Measurements from ENCODE around the gene ELOA.
A peak's percentile ranks its signal among the peaks of the same experiment; 100 is the strongest.

The ELOA gene

GRCh38 chr1:23756676-23757075, 13.4 kb downstream of the ELOA start:
- Histone ChIP-seq H3K4me1 (ENCODE audit: insufficient read depth, insufficient read length) (peaks cover 3% of the 10 kb centered on the region), H3K36me3 (ENCODE audit: insufficient read depth, insufficient read length, low read length) (peaks cover 91% of the 10 kb centered on the region), H3K27me3 (ENCODE audit: insufficient read depth, insufficient read length) (no peaks in the 10 kb centered on the region), H3K9ac (ENCODE audit: insufficient read length, low read depth) (no peak overlapping the region), H3K4me3 (ENCODE audit: insufficient read length, low read depth) (no peak overlapping the region), H3K9me3 (ENCODE audit: insufficient read depth, low read length) (no peaks in the 10 kb centered on the region)
- no peak for DNase-seq (ENCODE audit: low read depth, low spot score)
- TF ChIP-seq YY1 (IDR thresholded peaks at IDR 0.05; ENCODE audit: insufficient read depth, insufficient read length) (no peak), SUZ12 (IDR thresholded peaks at IDR 0.05; ENCODE audit: extremely low read depth, insufficient read depth, insufficient read length) (no peak), ZNF274 (IDR thresholded peaks at IDR 0.05; ENCODE audit: low read depth, low read length) (no peak)

DNA sequence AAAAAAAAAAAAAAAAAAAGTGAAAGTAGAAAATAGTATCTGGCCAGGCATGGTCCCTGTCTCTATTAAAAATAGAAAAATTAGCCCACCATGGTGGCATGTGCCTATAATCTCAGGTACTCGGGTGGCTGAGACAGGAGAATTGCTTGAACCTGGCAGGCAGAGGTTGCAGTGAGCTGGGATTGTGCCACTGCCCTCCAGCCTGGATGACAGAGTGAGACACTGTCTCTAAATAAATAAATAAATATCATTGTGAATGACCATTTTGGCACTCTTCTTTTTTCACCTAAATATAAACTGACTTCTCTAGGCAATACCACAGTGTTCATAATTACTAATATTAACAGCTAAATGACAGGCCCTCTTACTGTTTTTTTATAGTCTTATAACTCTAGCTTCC, 14.5 kb downstream of the ELOA start:
- H3K9ac ChIP-seq (ENCODE audit: insufficient read length, low read depth) = no peak overlapping the region
- no peak for TF ChIP-seq SUZ12 (IDR thresholded peaks at IDR 0.05; ENCODE audit: extremely low read depth, insufficient read depth, insufficient read length)
- TF ChIP-seq YY1 (IDR thresholded peaks at IDR 0.05; ENCODE audit: insufficient read depth, insufficient read length) = no peak
- peaks cover 87% of the 10 kb centered on the region for H3K36me3 ChIP-seq (ENCODE audit: insufficient read depth, insufficient read length, low read length)
- no peaks in the 10 kb centered on the region for H3K27me3 ChIP-seq (ENCODE audit: insufficient read depth, insufficient read length)
- H3K9me3 ChIP-seq (ENCODE audit: insufficient read depth, low read length) = no peaks in the 10 kb centered on the region
- peaks cover 3% of the 10 kb centered on the region for H3K4me1 ChIP-seq (ENCODE audit: insufficient read depth, insufficient read length)
- no peak overlapping the region for H3K4me3 ChIP-seq (ENCODE audit: insufficient read length, low read depth)
- DNase-seq (ENCODE audit: low read depth, low spot score) = no peak

DNA sequence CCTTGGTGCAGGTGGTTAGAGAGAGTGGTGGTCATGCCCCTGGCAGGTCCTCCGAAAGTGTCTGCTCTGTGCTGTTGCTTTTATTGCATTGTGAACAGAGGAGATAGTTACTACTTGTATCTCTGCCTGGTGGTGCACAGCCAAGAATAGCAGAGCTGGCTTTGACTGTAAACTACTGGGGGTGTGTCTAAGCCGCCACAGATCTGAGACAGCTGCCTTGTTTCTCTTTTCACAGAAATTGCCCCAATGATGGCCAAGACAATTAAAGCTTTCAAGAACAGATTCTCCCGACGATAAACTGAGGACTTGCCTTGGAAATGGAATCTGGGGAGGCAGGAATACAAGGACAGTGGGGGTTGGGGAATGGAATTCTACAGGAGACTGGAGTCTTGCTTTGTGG, 16.0 kb downstream of the ELOA start:
- H3K36me3 ChIP-seq (ENCODE audit: insufficient read depth, insufficient read length, low read length) = peaks cover 76% of the 10 kb centered on the region
- peaks cover 3% of the 10 kb centered on the region for H3K4me1 ChIP-seq (ENCODE audit: insufficient read depth, insufficient read length)
- no peaks in the 10 kb centered on the region for H3K27me3 ChIP-seq (ENCODE audit: insufficient read depth, insufficient read length)
- TF ChIP-seq ZNF274 (IDR thresholded peaks at IDR 0.05; ENCODE audit: low read depth, low read length) = no peak
- TF ChIP-seq YY1 (IDR thresholded peaks at IDR 0.05; ENCODE audit: insufficient read depth, insufficient read length) = no peak
- TF ChIP-seq SUZ12 (IDR thresholded peaks at IDR 0.05; ENCODE audit: extremely low read depth, insufficient read depth, insufficient read length) = no peak
- DNase-seq (ENCODE audit: low read depth, low spot score) = no peak
- no peak overlapping the region for H3K4me3 ChIP-seq (ENCODE audit: insufficient read length, low read depth)
- H3K9me3 ChIP-seq (ENCODE audit: insufficient read depth, low read length) = no peaks in the 10 kb centered on the region
- H3K9ac ChIP-seq (ENCODE audit: insufficient read length, low read depth) = no peak overlapping the region

GRCh38 chr1:23763041-23763577, 19.8 kb downstream of the ELOA start:
- Histone ChIP-seq H3K27me3 (ENCODE audit: insufficient read depth, insufficient read length) (no peaks in the 10 kb centered on the region), H3K36me3 (ENCODE audit: insufficient read depth, insufficient read length, low read length) (peaks cover 53% of the 10 kb centered on the region), H3K9ac (ENCODE audit: insufficient read length, low read depth) (no peak overlapping the region), H3K4me1 (ENCODE audit: insufficient read depth, insufficient read length) (peaks cover 3% of the 10 kb centered on the region), H3K9me3 (ENCODE audit: insufficient read depth, low read length) (no peaks in the 10 kb centered on the region), H3K4me3 (ENCODE audit: insufficient read length, low read depth) (no peak overlapping the region)
- no peak for TF ChIP-seq ZNF274 (IDR thresholded peaks at IDR 0.05; ENCODE audit: low read depth, low read length)
- no peak for TF ChIP-seq SUZ12 (IDR thresholded peaks at IDR 0.05; ENCODE audit: extremely low read depth, insufficient read depth, insufficient read length)
- no peak for TF ChIP-seq YY1 (IDR thresholded peaks at IDR 0.05; ENCODE audit: insufficient read depth, insufficient read length)
- DNase-seq (ENCODE audit: low read depth, low spot score) = no peak

- H3K9ac ChIP-seq (ENCODE audit: insufficient read length, low read depth) = no peak overlapping the region
- no peaks in the 10 kb centered on the region for H3K9me3 ChIP-seq (ENCODE audit: insufficient read depth, low read length)
- peaks cover 30% of the 10 kb centered on the region for H3K36me3 ChIP-seq (ENCODE audit: insufficient read depth, insufficient read length, low read length)
- DNase-seq (ENCODE audit: low read depth, low spot score) = no peak
- TF ChIP-seq YY1 (IDR thresholded peaks at IDR 0.05; ENCODE audit: insufficient read depth, insufficient read length) (no peak), ZNF274 (IDR thresholded peaks at IDR 0.05; ENCODE audit: low read depth, low read length) (no peak), SUZ12 (IDR thresholded peaks at IDR 0.05; ENCODE audit: extremely low read depth, insufficient read depth, insufficient read length) (no peak)
- H3K27me3 ChIP-seq (ENCODE audit: insufficient read depth, insufficient read length) = no peaks in the 10 kb centered on the region
- H3K4me3 ChIP-seq (ENCODE audit: insufficient read length, low read depth) = no peak overlapping the region
- H3K4me1 ChIP-seq (ENCODE audit: insufficient read depth, insufficient read length) = no peaks in the 10 kb centered on the region
Measured at GRCh38 chr1:23768733-23769132, 25.5 kb downstream of the ELOA start.

DNA sequence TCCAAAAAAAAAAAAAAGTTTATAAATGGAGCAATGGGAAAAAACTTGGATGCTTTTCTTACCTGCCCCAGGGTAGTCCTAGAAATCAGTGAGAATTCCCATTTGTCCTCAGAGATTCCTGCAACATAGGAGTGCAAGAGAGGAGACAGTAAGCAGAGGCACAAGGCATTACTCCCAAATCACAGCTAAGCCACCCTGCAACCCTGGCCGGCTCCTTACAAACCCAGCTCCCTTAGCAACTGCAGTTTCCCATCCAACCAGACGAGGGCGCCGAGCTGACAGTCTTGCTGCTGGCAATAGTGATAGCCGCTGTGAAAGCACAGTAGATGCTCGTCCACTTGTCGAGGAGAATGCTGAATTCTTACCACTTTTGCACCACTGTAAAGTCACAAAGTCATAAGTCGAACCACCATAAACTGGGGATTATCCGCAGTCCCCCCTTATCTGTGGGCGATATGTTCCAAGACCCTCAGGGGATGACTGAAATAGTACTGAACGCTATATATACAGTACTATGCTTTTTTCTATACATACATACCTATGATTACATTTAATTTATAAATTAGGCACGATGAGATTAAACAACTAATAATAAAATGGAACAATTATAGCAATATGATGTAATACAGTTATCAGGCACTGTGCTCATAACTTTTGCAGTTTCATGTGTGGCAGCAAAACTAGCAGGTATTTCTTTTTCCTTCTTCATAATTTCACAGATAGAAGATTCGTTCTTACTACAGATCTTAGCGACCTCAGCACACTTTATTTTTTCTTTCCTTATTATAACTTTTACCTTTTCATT, 29.0 kb downstream of the ELOA start:
- no peak for TF ChIP-seq ZNF274 (IDR thresholded peaks at IDR 0.05; ENCODE audit: low read depth, low read length)
- no peak for TF ChIP-seq YY1 (IDR thresholded peaks at IDR 0.05; ENCODE audit: insufficient read depth, insufficient read length)
- TF ChIP-seq SUZ12 (IDR thresholded peaks at IDR 0.05; ENCODE audit: extremely low read depth, insufficient read depth, insufficient read length) = no peak
- Histone ChIP-seq H3K36me3 (ENCODE audit: insufficient read depth, insufficient read length, low read length) (peaks cover 18% of the 10 kb centered on the region), H3K9me3 (ENCODE audit: insufficient read depth, low read length) (no peaks in the 10 kb centered on the region), H3K9ac (ENCODE audit: insufficient read length, low read depth) (no peak overlapping the region), H3K4me1 (ENCODE audit: insufficient read depth, insufficient read length) (no peaks in the 10 kb centered on the region), H3K4me3 (ENCODE audit: insufficient read length, low read depth) (no peak overlapping the region), H3K27me3 (ENCODE audit: insufficient read depth, insufficient read length) (no peaks in the 10 kb centered on the region)
- peak; percentile 61 for DNase-seq (ENCODE audit: low read depth, low spot score)

DNA sequence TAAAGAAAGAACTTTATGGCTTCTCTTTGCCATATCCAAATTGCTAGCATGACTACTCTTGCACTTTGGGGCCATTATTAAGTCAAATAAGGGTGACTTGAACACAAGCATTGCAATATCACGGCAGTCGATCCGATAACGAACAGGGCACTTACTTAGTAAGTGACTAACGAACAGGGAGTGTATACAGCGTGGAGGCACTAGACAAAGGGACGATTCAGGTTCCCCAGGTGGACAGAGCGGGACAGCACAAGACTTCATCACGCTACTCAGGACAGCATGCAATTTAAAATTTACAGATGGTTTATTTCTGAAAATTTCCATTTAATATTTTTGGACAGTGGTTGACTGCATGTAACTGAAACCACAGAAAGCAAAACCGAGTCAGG, 29.6 kb downstream of the ELOA start:
- no peak overlapping the region for H3K4me3 ChIP-seq (ENCODE audit: insufficient read length, low read depth)
- TF ChIP-seq ZNF274 (IDR thresholded peaks at IDR 0.05; ENCODE audit: low read depth, low read length) (no peak), YY1 (IDR thresholded peaks at IDR 0.05; ENCODE audit: insufficient read depth, insufficient read length) (no peak), SUZ12 (IDR thresholded peaks at IDR 0.05; ENCODE audit: extremely low read depth, insufficient read depth, insufficient read length) (no peak)
- DNase-seq (ENCODE audit: low read depth, low spot score) = no peak
- H3K4me1 ChIP-seq (ENCODE audit: insufficient read depth, insufficient read length) = no peaks in the 10 kb centered on the region
- no peaks in the 10 kb centered on the region for H3K9me3 ChIP-seq (ENCODE audit: insufficient read depth, low read length)
- H3K9ac ChIP-seq (ENCODE audit: insufficient read length, low read depth) = no peak overlapping the region
- peaks cover 18% of the 10 kb centered on the region for H3K36me3 ChIP-seq (ENCODE audit: insufficient read depth, insufficient read length, low read length)
- no peaks in the 10 kb centered on the region for H3K27me3 ChIP-seq (ENCODE audit: insufficient read depth, insufficient read length)

Measured in NT2/D1 (cell line).